HG03280 (cell line): Measurements from ENCODE around the gene NAT16.
"Not testable (repeated sequence)": the region's sequence is repeated elsewhere in the genome, so short reads cannot be mapped to it uniquely, and the experiment has no call there.

Experiments used
- ATAC-seq: cut with Tn5 transposase; IDR thresholded peaks from one replicate; pipeline ENCODE4 v1.9.1; 2021; ENCODE audit warnings: mild to moderate bottlenecking, moderate library complexity; ENCODE audit not compliant: unreplicated experiment

NAT16 gene

GRCh38 chr7:101161692-101162471 lies 18.2 kb downstream of the NAT16 start:
- ATAC-seq, result no peak

- no peak for ATAC-seq
These were observed 19.2 kb downstream of the NAT16 start for GRCh38 chr7:101160910-101161309.

GRCh38 chr7:101159696-101160674 lies 20.1 kb downstream of the NAT16 start:
- ATAC-seq, result no peak

- no peak for ATAC-seq
These were observed 23.1 kb downstream of the NAT16 start for GRCh38 chr7:101156866-101157589.

GRCh38 chr7:101156277-101156676 lies 23.8 kb downstream of the NAT16 start:
- no peak for ATAC-seq

- ATAC-seq, result no peak
These were observed 24.8 kb downstream of the NAT16 start for GRCh38 chr7:101155303-101155702.

GRCh38 chr7:101154693-101155102 lies 25.4 kb downstream of the NAT16 start:
- ATAC-seq, result peak; percentile 21

- ATAC-seq, result peak; percentile 86
These were observed 26.0 kb downstream of the NAT16 start, which contains the start of gene AP1S1 for GRCh38 chr7:101153969-101154692. TSS of gene AP1S1 (plus strand) at chr7:101154476. CDS start at chr7:101154515, 39 bp downstream.

- no peak for ATAC-seq
These were observed 28.0 kb downstream of the NAT16 start for GRCh38 chr7:101151908-101152651.

- no peak for ATAC-seq
These were observed 39.2 kb downstream of the NAT16 start for GRCh38 chr7:101140746-101141382.

GRCh38 chr7:101140339-101140699 lies 39.8 kb downstream of the NAT16 start:
- no peak for ATAC-seq

- peak; percentile 78 for ATAC-seq
These were observed 41.8 kb downstream of the NAT16 start for GRCh38 chr7:101138213-101138870.

GRCh38 chr7:101137651-101138212 lies 42.4 kb downstream of the NAT16 start:
- no peak for ATAC-seq

GRCh38 chr7:101134399-101134980 lies 45.6 kb downstream of the NAT16 start:
- no peak for ATAC-seq

- ATAC-seq, result no peak
These were observed 46.3 kb downstream of the NAT16 start for GRCh38 chr7:101133621-101134398.

- ATAC-seq, result not testable (repeated sequence)
These were observed 47.2 kb downstream of the NAT16 start for GRCh38 chr7:101132626-101133600.
